GM19395 (cell line): Measurements from ENCODE around the gene LSAMP.
"Not testable (repeated sequence)": the region's sequence is repeated elsewhere in the genome, so short reads cannot be mapped to it uniquely, and the experiment has no call there.

ENCODE experiments used
- ATAC-seq: cut with Tn5 transposase; IDR thresholded peaks from one replicate; pipeline ENCODE4 v1.9.1; 2021; ENCODE audit warnings: mild to moderate bottlenecking, moderate library complexity; ENCODE audit not compliant: unreplicated experiment

LSAMP gene

DNA sequence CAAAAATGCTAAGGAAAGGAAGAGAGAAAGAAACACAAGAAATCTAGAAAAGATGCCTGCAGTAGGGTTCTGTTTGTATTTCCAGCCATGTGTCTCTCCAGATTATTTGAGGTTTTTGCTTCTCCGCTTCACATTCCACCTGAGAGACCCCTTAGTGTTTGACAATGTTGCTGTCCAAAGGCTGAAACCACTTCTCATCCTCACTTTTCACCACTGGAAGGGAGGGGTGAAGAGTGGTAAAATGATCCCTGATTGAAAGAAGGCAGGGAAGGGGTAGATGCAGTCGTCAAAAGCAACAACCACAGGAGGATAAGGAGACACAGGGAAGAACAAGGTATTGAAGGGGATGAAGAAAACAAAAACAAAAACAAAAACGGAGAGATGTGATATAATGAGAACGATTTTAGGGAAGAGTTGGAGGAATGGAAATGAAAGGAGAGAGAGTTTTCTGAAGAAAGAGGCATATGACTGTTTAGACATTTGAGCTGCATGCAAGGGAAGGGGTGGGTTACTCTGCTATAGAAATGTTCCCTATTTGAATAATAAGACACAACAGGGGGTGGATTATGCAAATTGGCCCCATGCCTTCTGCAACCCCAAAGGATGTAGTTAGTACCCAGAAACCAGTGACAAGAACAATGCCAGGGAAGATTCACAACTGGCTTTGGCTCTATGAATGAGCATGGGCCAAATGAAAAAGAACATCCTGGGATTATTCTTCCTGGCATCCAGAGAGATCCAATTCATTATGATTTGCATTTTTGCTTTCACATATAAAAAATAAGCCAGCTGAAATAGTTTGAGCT lies 586.1 kb downstream of the LSAMP start:
- ATAC-seq = no peak

DNA sequence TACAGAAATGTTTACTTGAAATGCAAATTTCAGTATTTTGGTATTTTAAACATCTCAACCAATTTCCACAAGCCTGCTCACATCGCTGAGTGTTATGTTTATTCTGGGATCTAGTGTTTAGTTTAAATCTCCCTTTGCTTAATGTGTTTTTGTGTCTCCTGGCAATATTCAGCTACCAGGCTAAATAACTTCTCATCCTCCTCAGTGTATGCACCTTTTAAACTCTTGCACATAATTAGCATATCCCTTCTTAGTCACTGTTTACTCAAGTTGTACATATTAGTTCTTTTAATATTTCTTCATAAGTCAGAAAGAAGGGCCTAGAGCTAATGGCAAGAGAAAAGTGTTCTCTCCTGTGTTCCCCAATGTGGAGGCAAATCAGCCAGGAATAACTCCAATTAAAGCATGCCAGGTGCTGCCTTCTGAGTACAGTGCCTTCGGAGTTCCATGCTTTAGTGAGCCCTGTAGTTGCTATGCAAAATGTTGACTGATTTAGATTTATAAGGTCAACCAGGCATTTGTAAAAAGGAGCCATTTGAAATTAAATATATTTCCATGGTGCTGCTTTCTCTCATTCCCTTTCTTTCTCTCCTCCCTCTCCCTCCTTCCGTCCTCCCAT lies 587.7 kb downstream of the LSAMP start:
- no peak for ATAC-seq

- ATAC-seq = no peak
Observed at GRCh38 chr3:115855911-115856310, 589.4 kb downstream of the LSAMP start.

- ATAC-seq = no peak
Observed at GRCh38 chr3:115853104-115853503, 592.2 kb downstream of the LSAMP start.

DNA sequence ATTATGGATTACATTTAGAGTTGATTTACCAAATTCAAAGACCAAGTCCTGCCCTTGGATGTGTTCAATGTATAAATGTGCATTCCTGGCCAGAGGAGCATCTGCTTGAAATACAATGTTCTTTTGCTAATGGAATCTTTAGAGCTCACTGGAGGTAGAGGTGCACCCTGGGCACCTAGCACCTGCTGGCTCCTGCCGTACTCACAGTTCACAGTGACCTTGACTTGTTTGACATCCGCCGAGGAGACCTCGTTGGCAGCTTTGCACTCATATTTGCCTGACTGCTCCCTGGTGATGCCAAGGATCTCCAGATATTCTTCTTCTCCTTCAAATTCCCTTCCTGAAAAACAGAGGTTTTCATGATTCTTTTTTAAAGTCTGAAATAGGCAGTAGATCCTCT lies 593.0 kb downstream of the LSAMP start:
- ATAC-seq = no peak

DNA sequence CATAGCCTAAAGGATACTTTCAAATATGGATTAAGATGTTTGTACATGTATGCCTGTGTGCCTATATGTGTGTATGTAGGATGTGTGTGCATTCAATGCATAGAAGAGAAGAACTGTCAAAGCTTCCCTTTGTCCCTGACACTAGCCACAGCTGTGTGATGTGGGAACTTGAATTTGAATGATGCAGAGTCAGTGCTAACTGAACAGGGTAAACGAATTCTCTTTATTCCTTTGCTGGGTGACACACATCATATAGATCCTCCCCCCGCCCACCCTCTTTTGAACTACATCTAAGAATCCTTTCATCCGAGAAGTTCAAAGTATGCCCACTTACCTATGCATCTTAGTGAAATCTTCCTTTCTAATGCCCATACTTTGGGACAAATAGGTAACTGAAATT lies 593.7 kb downstream of the LSAMP start:
- ATAC-seq = no peak

GRCh38 chr3:115848641-115849040 lies 596.6 kb downstream of the LSAMP start:
- no peak for ATAC-seq

DNA sequence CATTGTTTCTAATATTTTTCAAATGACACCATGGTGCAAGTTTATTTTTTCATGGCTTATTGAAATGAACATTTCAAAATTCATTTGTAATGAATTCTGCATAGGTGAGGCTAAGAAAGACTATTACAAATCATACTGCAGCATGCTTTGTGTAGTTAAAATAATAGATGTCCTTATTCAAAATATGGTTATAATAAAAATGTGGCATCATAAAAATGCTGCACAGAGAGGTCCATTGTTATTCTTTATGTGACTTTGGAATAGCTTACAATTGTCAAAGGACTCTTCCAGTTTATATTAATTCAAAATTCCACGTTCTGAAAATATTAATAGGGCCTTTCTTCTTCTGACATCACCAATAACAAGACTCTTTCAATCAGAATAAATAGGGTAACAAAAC lies 599.3 kb downstream of the LSAMP start:
- no peak for ATAC-seq

DNA sequence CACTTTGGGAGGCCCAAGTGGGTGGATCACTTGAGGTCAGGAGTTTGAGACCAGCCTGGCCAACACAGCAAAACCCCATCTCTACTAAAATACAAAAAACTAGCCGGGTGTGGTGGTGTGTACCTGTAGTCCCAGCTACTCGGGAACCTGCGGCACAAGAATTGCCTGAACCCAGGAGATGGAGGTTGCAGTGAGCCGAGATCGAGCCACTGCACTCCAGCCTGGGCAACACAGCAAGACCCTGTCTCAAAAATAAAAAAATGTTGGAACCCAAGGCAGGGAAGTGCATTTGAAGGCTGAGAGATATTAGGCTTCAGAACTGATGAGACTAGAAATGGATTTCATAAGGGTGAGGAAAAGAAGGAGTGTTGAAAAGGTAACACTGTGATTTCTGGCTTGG lies 600.6 kb downstream of the LSAMP start:
- not testable (repeated sequence) for ATAC-seq

GRCh38 chr3:115843206-115843605 lies 602.1 kb downstream of the LSAMP start:
- ATAC-seq = no peak

GRCh38 chr3:115839246-115839645 lies 606.0 kb downstream of the LSAMP start:
- ATAC-seq = no peak

DNA sequence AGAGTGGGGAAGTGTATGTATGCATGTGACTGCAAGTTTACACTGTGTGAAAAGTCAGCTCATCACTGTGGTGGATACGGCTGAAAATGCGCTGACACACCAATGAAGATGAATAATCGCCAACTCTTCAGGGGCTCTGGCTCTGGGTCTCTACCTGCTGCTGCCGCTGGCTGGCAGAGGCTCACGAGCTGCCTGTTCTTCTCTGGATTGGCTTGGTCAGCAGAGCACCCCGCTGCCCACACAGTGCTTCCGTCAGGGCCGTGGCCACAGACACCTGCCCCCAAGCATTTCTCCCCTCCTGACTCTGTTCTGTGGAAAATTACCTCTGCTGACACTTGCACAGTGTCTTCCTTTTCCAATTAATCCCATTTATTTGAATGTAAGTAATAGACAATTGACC lies 606.5 kb downstream of the LSAMP start:
- ATAC-seq = no peak

- no peak for ATAC-seq
Observed at GRCh38 chr3:115836944-115837343, 608.3 kb downstream of the LSAMP start.

GRCh38 chr3:115835946-115836345 lies 609.3 kb downstream of the LSAMP start:
- ATAC-seq = no peak

GRCh38 chr3:115834068-115834467 lies 611.2 kb downstream of the LSAMP start:
- ATAC-seq = no peak

DNA sequence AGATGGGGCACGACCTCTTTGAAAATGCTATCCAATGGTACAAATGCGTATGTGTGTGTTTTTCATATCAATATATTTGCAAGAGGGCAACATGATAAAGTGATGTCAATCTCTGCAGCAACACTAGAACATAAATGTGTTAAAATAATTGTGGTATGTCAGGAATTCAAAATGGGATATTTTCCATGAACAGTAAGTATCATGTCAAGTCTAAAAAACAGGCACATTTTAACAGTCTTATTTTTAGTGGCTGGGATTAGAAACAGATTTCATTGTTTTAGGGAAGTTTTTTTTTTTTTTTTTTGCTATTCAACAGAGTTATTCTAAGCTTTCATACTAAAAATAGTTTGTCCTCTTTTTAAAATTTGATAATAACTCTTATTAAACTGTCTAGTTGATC lies 612.2 kb downstream of the LSAMP start:
- ATAC-seq = no peak

- no peak for ATAC-seq
Observed at GRCh38 chr3:115832265-115832664, 613.0 kb downstream of the LSAMP start.

- no peak for ATAC-seq
Observed at GRCh38 chr3:115831864-115832263, 613.4 kb downstream of the LSAMP start.

GRCh38 chr3:115830764-115831395 lies 614.4 kb downstream of the LSAMP start:
- no peak for ATAC-seq

DNA sequence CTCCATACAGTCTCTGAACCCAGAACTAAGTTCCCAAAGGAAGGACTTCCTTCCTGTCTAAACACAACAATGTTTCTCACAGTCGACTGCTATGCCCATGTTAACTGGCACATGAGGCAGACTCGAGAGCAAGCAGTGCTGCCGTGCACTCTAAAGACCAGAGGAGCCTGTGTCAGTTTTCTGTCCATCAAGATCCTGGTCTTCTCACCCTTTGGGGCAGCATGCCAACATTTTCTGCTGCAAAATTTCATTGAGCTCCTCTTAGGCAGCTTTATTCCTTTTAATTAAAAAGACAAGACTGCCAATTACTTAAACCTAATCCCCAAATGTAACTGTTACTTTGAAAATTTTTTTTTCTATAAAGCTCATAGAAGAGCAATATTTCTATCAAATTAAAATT lies 616.9 kb downstream of the LSAMP start:
- no peak for ATAC-seq

DNA sequence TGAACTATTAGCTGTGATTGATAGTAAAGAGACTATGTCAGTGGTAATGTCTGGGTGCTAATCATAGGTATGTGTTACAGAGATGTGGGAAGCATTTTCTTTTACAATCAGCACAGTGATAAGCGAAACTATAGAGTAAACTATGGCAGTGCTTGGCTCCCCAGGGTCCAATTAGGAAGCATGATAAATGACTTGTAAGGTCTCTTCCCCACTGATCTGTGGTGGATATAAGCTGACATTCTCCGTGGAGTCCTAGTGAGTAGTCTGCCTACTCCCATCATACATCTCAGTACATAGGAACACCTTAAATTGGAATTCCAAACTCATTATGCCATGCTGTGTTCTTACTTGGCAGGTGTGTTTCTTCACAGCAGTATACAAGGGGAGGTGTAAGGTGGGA lies 617.8 kb downstream of the LSAMP start:
- no peak for ATAC-seq

DNA sequence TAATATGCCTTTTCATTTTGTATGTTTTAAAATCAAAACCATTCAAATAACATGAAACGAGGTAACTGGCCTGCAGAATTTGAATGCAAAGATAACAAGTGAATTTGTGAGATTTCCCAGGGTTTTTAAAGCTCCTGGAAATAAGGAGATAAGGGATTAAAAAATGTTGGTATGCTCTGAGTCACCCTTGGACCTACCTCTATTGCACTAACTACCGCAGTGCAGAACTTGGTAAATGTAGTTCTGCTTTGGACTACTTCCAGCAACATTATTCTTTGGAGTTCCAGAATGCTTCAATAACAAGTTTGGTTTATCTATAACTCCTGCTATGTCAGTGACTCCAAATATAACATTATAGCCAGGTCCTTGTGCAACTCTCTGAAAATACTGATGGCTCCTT lies 620.2 kb downstream of the LSAMP start:
- ATAC-seq = no peak
